ENCODE results near the gene LMCD1. TPM values are rescaled to one million over a fixed set of nuclear protein-coding genes. Genes with fewer than 3 reads are reported as not detected.

The LMCD1 gene
- total and polyA plus RNA-seq, 2 of the 8 experiments (the other 6 are each of a cell fraction or from before 2014, with no cell fraction given) = 12.3 to 26.5 TPM

DNA sequence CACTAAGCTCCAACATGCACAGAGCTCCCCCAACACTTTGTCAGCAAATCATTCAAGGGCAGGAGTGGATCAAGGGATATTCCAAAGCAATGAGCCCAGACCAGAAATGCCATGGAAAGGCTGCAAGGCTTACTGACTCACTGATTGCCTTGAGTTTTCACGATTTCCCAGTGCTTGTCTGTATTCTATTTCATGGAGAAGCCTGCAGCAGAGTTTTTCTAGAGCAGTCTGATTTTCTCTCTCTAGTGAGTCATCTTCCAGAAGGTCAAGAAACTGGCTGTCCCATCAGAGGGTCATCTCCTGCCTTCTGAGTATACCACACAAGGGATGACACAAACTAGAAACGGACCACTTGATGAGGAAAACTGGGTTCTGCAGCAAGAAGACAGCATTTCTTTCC is 16.5 kb downstream of the LMCD1 start (continued):
- TF ChIP-seq FOSL1 (IDR thresholded peaks at IDR 0.05; ENCODE audit: insufficient read depth, low read depth, low read length) (no peak), CTBP2 (IDR thresholded peaks at IDR 0.05; ENCODE audit: borderline replicate concordance, insufficient read depth, insufficient read length, low read length) (no peak), SAP30 (IDR thresholded peaks at IDR 0.05; ENCODE audit: insufficient read depth, insufficient replicate concordance, low read length) (no peak), BCL11A (IDR thresholded peaks at IDR 0.05; ENCODE audit: low read depth in 2 of 2, low read length in 2 of 2) (no peak)
- TF ChIP-seq, protein P1, sequence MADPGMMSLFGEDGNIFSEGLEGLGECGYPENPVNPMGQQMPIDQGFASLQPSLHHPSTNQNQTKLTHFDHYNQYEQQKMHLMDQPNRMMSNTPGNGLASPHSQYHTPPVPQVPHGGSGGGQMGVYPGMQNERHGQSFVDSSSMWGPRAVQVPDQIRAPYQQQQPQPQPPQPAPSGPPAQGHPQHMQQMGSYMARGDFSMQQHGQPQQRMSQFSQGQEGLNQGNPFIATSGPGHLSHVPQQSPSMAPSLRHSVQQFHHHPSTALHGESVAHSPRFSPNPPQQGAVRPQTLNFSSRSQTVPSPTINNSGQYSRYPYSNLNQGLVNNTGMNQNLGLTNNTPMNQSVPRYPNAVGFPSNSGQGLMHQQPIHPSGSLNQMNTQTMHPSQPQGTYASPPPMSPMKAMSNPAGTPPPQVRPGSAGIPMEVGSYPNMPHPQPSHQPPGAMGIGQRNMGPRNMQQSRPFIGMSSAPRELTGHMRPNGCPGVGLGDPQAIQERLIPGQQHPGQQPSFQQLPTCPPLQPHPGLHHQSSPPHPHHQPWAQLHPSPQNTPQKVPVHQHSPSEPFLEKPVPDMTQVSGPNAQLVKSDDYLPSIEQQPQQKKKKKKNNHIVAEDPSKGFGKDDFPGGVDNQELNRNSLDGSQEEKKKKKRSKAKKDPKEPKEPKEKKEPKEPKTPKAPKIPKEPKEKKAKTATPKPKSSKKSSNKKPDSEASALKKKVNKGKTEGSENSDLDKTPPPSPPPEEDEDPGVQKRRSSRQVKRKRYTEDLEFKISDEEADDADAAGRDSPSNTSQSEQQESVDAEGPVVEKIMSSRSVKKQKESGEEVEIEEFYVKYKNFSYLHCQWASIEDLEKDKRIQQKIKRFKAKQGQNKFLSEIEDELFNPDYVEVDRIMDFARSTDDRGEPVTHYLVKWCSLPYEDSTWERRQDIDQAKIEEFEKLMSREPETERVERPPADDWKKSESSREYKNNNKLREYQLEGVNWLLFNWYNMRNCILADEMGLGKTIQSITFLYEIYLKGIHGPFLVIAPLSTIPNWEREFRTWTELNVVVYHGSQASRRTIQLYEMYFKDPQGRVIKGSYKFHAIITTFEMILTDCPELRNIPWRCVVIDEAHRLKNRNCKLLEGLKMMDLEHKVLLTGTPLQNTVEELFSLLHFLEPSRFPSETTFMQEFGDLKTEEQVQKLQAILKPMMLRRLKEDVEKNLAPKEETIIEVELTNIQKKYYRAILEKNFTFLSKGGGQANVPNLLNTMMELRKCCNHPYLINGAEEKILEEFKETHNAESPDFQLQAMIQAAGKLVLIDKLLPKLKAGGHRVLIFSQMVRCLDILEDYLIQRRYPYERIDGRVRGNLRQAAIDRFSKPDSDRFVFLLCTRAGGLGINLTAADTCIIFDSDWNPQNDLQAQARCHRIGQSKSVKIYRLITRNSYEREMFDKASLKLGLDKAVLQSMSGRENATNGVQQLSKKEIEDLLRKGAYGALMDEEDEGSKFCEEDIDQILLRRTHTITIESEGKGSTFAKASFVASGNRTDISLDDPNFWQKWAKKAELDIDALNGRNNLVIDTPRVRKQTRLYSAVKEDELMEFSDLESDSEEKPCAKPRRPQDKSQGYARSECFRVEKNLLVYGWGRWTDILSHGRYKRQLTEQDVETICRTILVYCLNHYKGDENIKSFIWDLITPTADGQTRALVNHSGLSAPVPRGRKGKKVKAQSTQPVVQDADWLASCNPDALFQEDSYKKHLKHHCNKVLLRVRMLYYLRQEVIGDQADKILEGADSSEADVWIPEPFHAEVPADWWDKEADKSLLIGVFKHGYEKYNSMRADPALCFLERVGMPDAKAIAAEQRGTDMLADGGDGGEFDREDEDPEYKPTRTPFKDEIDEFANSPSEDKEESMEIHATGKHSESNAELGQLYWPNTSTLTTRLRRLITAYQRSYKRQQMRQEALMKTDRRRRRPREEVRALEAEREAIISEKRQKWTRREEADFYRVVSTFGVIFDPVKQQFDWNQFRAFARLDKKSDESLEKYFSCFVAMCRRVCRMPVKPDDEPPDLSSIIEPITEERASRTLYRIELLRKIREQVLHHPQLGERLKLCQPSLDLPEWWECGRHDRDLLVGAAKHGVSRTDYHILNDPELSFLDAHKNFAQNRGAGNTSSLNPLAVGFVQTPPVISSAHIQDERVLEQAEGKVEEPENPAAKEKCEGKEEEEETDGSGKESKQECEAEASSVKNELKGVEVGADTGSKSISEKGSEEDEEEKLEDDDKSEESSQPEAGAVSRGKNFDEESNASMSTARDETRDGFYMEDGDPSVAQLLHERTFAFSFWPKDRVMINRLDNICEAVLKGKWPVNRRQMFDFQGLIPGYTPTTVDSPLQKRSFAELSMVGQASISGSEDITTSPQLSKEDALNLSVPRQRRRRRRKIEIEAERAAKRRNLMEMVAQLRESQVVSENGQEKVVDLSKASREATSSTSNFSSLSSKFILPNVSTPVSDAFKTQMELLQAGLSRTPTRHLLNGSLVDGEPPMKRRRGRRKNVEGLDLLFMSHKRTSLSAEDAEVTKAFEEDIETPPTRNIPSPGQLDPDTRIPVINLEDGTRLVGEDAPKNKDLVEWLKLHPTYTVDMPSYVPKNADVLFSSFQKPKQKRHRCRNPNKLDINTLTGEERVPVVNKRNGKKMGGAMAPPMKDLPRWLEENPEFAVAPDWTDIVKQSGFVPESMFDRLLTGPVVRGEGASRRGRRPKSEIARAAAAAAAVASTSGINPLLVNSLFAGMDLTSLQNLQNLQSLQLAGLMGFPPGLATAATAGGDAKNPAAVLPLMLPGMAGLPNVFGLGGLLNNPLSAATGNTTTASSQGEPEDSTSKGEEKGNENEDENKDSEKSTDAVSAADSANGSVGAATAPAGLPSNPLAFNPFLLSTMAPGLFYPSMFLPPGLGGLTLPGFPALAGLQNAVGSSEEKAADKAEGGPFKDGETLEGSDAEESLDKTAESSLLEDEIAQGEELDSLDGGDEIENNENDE (IDR thresholded peaks at IDR 0.05; ENCODE audit: insufficient replicate concordance, low read length) = no peak

Measured in H1 (cell line).